Esophagus squamous epithelium (tissue), 4 donors: ENCODE results near the gene EPB41L4A.

Experiments
- CTCF ChIP-seq, 6 experiments: fragments of 450-650 bp in 4 of 6; fragments of 200-600 bp in 2 of 6; sonication (generic) in 2 of 6; IDR thresholded peaks; one replicate each; pipeline ENCODE4 v1.5.1; 2016 to 2019; ENCODE audit warnings: antibody characterized with exemption in 6 of 6, mild to moderate bottlenecking in 4 of 6, moderate library complexity in 4 of 6
- POLR2A ChIP-seq, 4 donors: fragments of 450-650 bp; IDR thresholded peaks; one replicate each; pipeline ENCODE4 v1.6.1; 2017; ENCODE audit warnings: antibody characterized with exemption in 4 of 4, mild to moderate bottlenecking in 4 of 4, moderate library complexity in 3 of 4

DNA sequence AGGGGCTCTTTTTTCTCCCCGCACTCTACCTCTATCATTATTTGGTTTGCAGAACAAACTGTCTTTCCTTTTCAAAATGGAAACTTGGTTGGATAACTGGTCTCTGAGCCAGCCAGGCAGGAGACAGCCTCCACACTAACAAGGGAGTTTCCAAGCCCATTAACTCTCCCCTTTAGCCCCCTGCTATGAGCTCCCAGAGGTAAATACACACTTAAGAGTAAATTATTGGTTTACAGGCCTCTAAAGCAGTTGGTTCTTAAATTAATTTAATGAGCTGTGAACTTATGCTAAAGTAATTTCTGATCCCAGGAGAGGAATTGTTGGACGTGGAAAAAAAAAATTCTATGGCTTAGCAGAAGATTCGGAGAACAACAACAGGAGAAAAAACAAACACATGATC is 30.3 kb downstream of the EPB41L4A start:
- TF ChIP-seq CTCF (IDR thresholded peaks at IDR 0.05) (no peak), POLR2A (IDR thresholded peaks at IDR 0.05) (no peak)
